NCI-H187 treated with DMSO at 0.1 percent for 48 hours (cell line): ENCODE data around the gene GSAP.

Source experiments
- DNase-seq: peaks from one replicate; lab custom pipeline; 2025; lab: John Stamatoyannopoulos, UW

GSAP gene

DNA sequence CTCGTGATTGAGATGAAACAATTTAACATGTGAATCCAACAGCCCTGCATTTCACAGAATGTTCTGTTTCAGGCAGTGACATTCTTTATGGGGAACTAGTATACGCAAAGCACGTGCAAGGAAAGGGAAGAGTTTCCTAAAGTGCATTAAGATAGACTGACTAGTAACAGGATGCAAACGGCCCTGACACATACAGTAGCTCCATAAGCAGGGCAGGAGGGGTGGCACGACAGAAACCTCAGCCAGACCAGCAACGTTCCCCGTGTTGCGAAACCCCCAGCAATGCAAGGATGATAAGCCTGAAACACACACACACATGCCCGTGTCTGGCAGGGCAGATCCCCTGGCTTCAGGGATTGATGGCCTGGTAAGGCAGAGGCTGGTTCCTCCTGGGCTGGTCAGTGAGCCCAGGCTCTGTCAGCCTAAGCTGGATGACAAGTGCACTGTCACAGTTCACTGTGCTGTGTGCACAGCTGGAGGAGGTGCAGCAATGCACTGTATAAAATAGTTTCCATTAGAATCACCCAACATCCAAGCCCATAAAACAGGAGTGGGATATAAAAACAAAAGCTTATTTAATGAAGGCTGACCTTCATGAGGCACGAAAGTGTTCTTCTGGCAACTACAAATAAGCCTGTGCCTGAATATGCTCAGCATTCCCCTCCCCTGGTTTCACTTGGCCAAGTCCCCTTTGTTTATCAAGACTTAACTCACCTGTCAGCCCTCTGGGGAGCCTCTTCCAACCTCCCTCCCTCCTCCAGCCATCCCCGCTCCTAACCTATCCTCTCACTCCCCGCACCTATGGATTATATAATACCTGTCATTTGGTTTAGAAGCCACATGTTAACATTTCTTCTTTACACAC, 88.8 kb downstream of the GSAP start:
- DNase-seq, result no peak

DNA sequence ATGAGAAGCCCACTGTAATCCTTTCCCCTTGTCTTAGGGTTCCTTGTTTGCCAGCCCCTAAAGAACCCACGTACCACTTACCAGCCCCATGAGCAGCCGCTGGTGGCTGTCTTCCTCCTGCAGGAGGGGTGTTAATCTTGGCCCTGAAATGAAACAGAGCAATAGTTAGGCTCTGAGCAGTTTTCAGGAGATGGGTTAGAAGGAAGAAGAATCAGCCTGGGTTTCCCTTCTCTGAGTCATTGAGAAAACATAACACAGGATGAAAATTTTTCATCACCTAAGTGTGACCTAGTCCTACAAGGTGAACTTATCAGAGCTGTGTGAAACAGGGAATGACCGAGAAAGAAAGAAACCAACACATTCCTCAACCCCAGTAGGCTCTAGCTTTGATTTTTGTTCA, 90.0 kb downstream of the GSAP start:
- DNase-seq, result no peak

DNA sequence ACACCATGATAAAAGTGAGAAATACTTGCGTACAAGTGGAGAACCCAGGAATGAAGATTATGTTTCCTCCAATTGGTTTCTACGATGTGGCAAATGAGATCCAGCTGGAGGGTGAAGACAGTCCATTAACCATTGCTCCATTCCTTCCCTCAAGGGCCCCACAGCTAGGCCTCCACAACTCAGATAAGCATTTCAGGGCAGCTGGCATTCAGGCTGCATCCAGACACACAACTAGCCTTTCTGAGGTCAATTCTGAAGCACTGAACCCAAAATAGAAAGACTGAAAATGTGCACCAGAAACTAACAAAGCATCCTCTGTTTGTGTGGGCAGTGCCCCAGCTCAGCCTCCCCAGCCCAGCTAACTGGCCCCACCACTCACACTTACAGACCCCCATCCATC, 94.8 kb downstream of the GSAP start:
- no peak for DNase-seq

DNA sequence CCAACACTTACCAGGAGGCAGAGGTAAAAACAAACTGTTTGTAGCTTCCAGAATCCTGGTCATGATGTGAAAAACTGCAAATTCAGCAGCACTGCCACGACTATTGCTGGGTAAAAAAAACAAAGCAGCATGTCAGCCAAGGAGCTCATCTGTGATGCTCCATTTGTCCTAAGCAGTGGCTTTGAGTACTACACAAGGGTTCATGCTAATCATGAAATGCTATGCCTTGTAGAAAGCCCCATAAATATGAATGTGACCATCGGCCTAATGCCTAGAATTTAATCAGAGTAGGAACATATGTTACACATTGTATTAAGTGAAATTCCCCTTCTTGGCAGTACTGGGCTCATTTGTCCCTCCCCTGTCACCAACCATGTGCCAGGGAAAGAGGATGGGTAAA, 95.4 kb downstream of the GSAP start:
- no peak for DNase-seq

DNA sequence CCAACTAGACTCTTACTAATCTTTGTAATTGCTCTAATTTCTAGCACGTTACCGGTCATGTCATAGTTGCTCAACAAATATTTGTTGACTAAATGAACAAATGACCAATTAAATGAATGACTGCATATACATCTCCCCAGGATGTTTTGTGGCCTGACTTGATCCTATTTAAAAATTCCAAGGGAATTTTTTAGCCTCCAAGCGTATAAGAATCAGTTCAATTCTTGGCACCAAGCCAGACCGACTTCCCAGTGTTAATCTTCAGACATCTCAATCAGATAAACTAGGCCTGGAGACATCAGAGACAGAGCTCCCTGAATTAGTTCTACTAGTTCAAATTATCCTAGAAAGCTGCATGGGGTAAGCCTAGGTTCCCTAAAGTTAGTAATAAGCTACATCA, 96.0 kb downstream of the GSAP start:
- DNase-seq, result no peak

DNA sequence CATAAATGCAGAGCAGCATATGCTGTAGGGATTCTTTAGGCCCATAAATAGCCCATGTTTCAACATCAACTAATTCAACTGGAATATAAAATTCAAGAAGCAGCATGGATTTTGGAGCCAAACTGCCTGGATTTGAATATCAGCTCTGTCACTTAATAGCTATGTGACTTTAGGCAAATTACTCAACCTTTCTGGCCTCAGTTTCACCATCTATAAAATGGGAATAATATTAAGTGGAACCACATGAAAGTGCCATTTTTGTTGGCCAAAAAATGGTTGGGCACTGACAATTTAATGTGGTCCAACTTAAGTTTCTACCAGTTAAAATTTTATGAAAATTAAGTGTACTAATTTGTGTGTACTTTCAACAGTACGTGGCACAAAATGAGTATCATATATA, 98.1 kb downstream of the GSAP start:
- no peak for DNase-seq

DNA sequence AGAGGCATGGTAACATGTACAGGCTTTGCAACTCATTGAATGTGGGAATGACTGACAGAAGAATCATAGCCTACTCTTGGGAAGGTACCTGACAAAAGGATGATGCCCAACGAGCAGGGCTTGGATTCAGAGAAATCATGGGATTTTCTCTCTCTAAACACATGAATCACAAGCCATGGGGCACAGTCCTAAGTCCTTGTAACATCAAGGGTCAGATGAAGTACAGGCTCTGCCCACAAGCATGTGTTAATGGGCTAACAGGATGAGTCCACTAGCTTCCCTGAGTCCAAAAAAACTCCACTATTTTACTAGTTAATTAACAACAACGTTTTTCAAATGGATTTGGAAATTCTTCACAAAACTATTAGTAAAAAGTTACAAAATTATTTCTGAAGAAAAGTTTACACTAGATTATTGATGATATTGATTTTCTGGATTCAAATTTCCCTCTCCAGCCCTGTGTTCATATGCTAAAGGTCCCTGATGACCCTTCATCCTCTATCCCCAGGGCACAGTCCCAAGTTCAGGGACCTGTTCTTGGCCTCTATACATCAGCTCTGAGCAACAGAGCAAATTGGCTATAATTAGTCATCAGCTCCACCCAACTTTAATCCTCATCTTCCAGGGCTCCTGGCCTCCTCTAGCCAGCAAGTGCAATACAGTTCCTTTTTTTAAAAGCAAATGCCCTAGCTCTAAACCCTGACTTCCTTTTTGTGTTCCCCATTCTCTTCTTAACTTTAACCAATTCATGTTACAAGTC, 99.8 kb downstream of the GSAP start:
- DNase-seq, result no peak

DNA sequence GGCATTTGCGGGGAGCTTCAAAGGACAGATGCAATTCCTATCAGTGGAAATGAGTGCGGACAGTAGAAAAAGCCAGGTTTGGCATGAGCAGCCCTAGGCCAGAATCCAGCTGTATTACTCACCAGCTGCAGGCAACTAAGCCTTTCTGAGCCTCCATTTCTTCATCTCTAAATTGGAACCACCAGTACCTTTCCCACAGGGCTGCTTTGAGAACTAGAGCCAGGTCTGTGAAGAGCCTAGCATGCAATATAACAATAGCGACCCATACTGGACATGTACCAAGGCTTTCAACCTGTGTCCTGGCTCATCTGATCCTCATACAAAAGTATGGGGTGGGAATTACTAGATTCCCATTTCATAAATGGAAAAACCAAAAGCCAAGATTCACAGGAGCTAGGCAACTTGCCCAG, 101.0 kb downstream of the GSAP start:
- DNase-seq, result no peak

DNA sequence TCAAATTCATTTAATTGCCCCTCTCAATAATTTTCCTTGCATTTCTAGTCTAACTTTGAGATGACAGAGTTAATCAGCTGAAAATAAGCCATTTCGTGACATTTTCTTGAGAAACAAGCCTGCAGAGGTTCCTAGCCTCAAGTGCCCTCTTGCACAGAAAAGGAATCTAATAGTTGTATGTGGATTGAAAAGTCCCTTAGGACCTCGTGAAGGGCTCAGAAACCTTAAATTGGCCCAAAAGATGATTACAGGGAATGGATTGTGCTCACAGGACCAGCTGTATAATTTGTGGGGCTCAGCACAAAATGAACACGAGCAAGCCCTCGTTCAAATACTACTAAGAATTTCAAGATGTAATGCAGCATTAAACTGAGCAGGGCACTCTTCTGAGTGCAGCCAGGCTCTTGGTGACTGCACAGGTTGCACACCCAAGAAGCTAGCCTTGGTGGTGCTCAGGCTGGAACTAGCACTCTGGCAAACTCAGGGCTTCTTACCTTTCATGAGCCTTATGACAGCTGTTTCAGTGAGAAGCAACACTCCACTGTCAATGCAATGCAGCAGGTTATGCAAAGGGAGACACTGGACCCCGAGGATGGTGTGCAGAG, 102.2 kb downstream of the GSAP start:
- no peak for DNase-seq

DNA sequence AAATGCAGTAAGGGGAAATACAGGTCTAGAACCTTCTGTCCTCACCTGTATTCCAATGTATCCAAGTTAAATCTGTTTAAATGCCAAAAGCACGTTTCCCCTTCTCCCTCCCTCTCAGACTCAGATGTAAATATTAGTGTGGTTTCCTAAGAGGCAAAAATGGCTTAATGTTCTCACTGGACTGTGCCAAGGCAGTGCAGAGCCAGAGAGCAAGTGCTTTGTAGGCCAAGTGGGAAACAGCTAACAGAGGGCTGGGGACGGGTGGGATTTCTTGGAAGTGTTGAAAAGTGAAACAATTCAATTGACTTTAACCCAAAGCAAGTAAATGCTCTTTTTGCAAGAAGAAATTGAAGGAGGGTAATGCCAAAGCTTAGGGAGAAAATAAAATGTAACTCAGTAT, 103.1 kb downstream of the GSAP start:
- no peak for DNase-seq

DNA sequence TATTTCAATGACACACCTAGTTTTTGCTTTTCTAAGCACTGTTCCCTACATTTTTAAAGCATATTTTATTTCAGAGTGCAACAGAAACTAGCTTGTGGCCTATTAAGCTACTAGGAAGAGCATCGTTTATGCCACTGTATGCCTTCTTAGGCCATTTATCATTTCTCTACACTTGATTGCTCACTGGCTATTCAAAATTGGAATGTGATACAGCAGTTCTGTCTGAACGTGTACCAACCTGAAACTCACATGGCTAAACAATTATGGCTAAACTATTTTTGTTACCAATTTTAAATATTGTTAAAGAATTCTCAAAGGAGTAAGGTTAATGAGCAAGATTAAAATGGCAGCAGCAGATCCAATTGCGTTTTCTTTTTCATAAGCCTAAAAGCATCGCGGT, 105.2 kb downstream of the GSAP start:
- no peak for DNase-seq

DNA sequence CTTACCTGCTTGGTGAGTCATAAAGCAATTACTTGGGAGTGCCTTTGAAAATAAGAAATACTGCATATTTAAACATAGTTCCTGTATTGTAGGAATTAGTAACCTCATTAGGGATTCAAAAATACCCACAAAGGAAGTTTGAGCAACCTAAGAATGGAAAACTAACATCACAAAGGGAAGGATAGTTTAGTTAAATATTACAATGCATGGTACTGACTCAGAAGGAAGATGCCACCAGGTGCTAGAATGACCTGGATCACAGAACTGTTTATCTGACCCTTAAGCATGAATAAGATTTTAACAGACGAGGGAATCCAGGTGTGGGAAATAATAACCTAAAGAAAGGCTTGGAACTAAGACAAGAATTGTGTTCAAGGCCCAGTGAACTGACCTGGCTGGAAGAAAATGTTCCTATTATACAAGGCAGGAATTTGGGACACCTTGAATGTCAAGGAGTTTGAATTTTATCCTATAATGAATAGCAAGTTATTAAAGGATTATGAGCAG, 106.4 kb downstream of the GSAP start:
- DNase-seq, result no peak

DNA sequence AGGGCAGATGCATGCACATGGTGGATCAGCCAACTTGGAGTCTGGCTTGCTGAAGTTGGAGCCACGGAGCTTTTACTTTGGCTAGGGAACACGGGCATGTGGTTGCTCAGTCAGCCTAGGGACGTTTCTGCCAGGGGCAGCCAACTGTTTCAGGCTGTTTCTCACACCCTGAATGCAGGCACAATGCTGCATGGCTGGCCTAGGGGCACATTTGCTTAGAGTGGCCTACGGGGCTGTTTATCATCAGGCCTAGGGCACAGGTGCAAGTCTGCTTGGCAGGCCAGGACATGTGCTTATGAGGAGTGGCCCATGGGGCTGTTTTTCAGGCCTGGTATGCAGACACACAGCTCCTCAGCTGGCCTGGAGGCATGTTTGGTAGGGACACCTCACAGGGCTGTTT, 107.4 kb downstream of the GSAP start:
- DNase-seq, result no peak

DNA sequence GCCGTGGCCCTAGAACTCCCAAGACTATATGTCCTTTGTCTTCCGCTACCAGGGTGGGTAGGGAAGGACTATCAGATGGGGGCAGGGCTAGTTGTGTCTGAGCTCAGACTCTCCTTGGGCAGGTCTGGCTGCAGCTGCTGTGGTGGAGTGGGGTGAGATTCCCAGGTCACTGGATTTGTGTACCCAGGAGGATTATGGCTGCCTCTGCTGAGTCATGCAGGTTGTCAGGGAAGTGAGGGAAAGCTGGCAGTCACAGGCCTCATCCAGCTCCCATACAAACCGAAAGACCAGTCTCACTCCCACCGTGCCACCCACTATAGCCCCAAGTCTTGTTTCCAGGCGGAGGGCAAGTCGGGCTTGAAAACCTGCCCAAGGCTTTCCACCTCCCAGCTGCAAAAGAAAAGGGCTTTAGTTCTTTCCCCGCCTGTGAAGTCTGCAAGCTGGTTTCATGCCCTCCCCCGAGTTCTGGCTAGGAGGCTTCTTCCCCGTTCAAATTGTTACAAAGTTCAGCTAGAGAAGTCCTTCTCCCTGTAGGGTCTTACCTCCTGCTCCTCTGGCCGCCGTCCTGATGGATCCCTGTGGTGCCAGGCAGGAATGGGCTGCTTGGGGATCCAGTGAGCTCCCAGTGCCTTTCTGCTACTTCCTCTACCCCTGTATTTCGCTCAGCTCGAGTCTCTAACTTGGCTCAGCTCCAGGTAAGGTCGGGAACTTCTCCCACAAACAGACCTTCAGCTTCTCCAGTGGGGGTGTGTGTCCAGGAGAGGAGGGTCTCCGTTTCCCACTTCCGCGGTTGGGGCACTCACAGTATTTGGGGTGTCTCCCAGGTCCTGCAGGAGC, 109.7 kb downstream of the GSAP start:
- no peak for DNase-seq

DNA sequence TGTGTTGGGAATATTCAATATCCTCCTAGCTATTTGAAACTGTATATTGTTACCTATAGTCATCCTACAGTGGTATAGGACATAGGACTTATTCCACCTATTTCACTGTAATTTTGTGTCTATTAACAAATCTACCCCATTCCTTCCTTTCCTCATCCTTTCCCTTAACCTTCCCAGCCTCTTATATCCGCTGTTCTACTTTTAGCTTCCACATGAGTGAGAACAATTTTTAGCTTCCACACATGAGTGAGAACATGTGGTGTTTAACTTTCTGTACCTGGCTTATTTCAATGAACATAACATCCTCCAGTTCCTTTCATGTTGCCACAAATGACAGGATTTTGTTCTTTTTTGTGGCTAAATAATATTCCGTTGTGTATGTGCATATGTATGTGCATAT, 120.6 kb downstream of the GSAP start:
- DNase-seq, result no peak

DNA sequence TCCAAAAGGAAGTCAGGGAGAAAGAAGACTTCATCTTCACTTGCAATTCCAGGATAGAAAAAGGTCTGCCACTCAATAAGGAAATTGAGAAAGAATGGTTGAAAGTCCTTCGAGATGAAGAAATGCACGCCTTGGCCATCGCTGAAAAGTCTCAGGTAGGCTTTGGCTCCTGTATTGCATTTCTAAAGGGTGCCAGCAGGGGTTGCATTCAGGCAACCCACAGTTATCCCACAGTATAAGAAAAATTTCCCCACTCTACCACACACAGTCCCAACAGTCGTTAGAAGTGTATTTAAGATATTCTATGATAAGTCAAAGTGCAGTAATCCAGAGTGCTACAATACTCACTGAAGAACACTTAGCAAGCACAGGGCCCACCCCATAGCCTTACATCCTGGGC, 123.1 kb downstream of the GSAP start:
- DNase-seq, result no peak

DNA sequence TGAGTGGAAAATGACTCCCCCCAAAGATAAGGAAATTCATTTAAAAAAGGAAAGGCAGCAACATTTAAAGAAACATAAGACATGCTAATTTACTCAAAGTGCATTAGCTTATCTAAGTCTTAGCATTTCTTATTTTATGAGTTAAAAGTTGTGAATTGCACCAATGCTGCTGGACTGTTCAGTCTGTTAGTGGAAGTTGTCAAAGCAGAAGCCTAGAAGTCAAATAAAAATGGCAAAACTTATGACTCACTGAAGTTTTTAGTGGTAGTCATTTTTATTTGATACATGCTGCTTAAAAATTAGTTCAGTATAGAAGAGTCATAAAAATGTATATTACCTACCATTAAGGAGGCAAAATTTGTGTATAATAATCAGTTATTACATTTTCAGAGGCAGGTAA, 125.7 kb downstream of the GSAP start:
- DNase-seq, result no peak

DNA sequence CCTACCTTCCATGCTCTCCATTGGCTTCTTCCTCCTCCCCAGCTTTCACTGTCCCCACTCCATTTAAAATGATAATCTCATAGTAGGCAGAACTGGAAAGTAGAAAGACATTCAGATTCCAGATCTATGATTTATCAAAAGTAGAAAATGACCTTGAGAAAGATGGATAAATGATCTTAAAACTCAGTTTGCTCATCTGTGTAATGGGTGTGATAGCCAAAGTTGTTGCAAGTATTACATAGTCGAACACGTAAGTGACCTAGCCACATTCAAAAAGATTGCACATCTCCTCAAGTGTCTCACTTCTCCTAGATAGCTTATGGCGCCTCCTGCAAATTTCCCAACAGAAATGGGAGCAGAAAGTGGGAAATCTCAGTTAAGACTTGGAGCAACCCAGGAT, 126.8 kb downstream of the GSAP start:
- no peak for DNase-seq

DNA sequence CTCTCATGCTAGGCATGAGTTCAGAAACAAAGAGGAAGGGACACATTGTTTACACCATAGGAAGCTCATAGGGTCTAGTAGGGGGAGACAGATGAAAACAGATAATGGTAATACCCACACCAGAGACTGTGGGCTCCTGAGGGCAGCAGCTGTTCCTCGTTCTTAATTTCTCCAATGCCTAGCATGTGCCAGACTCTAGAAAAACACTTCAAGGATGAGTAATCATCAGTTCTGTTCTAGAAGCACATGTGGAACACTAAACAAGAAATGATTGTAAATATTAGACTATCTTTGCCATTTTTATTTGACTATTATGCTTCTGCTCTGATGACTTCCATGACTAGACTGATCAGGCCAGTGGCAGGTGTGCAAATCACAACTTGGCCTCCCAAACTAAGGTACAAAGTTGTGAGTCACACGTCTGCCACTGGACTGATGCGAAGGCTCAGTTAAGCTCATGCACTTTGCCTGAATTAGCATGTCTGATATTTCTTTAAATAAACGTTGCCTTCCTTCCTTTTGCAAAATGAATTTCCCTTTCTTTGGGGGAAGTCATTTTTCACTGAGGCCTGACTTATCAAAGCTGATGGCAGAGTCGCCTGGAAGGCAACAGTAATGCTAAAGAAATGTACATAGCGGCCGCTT, 127.4 kb downstream of the GSAP start:
- no peak for DNase-seq

DNA sequence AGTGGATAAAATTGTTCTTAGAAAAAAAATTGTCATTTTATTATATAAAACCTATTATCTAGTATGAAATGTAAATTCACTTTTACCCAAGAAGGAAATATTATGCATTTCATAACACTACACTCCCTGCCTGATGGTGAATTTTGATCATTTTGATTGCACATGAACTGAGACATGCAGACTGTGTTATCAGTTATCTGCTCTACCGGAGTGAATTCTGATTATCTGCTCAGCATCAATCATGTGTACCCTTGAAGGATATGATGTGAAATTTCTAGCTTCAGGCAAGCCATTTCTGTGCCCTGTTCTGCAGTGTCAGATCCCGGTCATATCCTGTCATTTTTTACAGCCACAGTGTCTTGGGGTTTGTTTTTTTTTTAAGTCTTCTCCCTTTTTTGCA, 131.5 kb downstream of the GSAP start:
- no peak for DNase-seq

DNA sequence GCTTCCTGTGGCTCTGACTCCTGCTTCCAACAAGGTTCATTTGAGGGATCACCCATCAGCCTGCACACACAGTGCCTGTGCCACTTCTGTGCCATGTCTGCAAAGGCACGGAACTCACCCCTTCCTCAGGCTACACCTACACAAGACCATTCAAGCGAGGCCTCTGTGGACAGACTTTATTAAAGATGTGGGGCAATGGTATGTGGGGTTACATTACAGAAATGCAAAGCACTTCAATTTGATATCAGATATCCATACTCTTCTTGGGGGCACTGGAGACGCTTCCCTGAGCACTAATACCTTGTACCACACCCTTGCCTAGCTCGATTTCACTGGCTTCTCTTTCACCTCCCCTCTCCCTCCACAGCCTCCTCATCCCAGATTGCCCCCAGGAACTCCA, 132.1 kb downstream of the GSAP start:
- DNase-seq, result no peak

DNA sequence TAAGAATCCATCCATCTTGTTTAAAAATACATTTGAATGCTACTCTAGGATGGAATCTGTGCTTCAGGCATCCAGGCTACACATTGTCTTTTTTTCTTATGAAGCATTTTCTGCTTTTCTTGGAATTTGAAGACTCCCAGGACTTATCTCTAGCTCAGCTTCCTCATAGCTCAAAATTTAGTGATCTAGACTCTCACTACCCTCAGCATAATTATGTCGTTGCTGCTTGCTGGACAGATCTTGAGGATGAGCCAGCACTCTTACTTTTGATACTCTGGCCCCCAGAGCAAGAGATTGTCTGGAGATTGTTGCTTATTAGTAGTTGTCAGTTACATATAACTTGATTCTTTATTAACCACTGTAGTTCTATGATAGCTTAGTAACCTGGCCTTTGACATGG, 133.3 kb downstream of the GSAP start:
- no peak for DNase-seq
